Coronary artery (tissue), 2 donors: ENCODE data around the gene SESN2.

Experiments
- DNase-seq: peaks from one replicate; pipeline ENCODE4 v3.0.0-alpha.2; 2017; ENCODE audit warnings: low spot score
- H3K27ac ChIP-seq, 2 donors: fragments of 200-600 bp; sonication (generic); one replicate each; pipeline ENCODE4 v1.5.1; 2016 to 2019
- H3K4me3 ChIP-seq: fragments of 200-600 bp; sonication (generic); 2 replicates; pipeline ENCODE4 v1.5.1; 2016; ENCODE audit warnings: mild to moderate bottlenecking, moderate library complexity
- TF ChIP-seq, protein P1 (sequence below): fragments of 200-600 bp; sonication (generic); IDR thresholded peaks from one replicate; pipeline ENCODE4 v1.5.1; 2019; ENCODE audit warnings: antibody characterized with exemption

Gene SESN2

DNA sequence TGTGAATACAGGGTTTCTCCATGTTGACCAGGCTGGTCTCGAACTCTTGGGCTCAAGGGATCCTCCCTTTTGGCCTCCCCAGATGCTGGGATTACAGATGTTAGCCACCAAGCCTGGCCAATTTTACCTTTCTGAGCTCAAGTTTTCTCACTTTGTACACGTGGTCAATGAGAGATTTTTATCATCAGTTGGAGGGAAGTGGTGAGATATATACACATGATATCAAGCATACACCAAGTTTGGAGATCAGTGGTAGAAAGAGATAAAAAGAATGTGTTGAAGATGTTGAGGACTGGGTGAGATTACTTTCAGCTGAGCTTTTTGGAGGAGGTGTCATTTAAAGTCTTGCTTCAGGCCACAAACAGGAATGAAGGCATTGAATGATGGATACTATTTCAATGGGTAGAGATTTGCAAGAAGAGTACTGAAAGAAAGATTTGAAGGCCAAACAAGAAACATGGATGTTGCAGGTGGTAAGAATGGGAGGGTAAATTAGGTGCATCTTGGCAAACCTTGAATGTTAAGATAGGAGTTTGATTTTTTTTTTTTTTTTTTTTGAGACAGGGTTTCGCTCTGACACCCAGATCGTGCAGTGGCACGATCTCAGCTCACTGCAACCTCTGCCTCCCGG lies 3.0 kb upstream of the SESN2 start:
- H3K4me3 ChIP-seq, result no peak overlapping the region
- DNase-seq, result no peak

DNA sequence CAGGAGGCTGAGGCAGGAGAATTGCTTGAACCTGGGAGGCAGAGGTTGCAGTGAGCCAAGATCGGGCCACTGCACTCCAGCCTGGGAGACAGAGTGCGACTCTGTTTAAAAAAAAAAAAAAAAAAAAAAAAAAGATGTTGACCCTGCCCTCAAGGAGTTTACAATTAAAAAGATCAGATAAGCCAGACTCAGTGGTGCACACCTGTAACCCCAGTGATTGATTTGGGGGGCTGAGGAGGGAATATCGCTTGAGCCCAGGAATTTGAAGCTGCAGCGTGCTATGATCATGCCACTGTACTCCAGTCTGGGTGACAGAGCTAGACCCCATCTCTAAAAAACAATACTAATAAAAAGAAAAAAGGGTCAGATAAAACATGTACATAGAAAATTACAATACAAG lies 1.6 kb upstream of the SESN2 start:
- Histone ChIP-seq H3K4me3 (no peak overlapping the region), H3K27ac (no peak overlapping the region)
- DNase-seq, result no peak
- TF ChIP-seq, protein P1, sequence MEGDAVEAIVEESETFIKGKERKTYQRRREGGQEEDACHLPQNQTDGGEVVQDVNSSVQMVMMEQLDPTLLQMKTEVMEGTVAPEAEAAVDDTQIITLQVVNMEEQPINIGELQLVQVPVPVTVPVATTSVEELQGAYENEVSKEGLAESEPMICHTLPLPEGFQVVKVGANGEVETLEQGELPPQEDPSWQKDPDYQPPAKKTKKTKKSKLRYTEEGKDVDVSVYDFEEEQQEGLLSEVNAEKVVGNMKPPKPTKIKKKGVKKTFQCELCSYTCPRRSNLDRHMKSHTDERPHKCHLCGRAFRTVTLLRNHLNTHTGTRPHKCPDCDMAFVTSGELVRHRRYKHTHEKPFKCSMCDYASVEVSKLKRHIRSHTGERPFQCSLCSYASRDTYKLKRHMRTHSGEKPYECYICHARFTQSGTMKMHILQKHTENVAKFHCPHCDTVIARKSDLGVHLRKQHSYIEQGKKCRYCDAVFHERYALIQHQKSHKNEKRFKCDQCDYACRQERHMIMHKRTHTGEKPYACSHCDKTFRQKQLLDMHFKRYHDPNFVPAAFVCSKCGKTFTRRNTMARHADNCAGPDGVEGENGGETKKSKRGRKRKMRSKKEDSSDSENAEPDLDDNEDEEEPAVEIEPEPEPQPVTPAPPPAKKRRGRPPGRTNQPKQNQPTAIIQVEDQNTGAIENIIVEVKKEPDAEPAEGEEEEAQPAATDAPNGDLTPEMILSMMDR, result no peak

More for the DNA sequence above, 3.0 kb upstream of the SESN2 start:
- TF ChIP-seq, protein P1, result no peak
- H3K27ac ChIP-seq, result no peak overlapping the region

DNA sequence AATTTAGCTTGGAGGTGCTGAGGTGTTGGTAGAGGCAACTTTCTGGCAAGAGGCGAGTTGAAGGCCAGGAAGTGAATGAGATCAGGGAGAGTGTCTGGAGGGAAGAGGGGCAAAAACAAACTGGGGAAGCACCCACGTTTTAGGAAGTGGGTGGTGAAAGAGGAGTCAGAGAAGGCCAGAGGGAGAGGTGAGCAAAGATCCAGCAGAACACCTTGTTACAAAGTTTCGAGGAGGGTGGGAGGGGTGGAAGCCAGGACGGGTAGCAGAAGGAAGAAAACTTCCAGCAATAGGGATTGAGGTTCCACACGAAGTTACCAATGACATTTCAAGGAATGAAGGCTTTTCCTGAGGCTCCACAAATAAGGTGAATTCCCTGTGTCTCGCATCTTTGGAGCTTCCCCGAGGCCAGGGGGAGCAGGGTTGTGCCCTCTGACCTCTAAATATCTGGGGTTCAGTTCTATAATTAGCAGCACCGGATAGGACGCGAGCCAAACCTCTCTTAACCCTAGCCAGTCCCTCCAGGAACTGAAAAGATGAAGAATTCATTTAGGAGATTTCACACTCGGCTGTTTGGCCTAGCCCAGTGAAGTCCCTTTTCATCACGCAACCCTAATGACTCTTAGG lies 578 bp upstream of the SESN2 start:
- Histone ChIP-seq H3K4me3 (peak overlapping the region; percentile 99), H3K27ac (peak overlapping the region in 1 of 2 donors; percentile 95)
- TF ChIP-seq, protein P1, result no peak
- no peak for DNase-seq

DNA sequence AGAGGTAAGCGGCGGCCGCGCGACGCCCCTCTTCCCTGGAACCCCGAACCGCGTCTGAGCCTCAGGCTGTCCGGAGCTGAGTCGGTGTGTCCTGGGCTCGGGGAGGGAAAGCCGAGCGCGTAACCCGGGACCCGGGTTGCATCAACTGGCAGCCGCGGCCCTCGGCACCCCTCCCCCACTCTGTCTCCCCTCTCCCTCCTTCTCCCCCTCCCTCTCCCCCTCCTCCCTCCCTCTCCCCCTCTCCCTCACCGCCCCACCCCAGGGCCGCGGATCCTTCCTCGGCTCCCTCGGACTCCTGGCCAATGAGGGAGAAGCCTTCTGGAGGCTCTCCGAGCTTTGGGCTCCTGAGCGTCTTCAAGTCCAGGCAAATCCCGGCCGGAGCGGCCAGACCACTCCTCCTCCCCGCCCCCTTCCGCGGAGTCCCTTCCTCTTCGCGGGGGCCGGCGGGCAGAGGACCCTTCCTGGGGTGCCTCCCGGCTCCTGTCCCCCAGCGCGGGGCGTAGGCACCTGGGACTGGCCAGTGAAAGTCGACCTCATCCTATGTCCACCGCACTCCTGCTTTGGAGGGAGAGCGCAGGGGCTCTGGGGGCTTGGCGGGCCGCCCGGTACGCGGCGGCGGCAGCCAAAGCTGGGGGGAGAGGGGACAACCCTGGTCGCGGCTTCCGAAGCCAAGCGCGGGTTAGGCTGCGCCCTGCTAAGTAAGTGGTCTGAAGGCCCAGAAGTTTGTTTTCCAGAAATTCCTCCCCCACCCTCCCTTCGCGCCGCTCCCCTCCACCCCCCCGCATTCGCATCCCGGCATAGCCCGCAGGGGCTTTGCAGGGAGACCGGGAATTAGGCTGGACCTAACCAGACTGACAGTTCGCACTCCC lies 850 bp downstream of the SESN2 start:
- DNase-seq, result peak; percentile 91
- H3K27ac ChIP-seq, result peak overlapping the region; percentile 91 to 95
- TF ChIP-seq, protein P1, result no peak
- peak overlapping the region; percentile 99 for H3K4me3 ChIP-seq

DNA sequence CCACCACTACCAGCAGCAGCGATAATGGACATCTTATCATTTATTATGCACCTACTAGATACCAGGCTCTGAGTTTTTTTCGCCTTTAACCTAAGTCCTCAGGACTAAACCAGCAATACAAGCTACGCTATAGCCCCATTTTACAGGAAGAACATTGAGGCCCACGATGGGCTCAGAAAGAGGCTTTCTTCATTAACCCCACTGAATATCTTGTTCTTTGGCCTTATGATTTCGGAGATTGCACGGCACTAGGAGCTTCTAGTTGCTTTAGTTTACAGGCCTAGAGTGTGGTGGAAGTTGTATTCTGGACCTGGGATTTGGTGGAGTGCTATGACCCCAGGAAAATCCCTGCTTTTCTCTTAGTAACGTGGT lies 1.5 kb downstream of the SESN2 start:
- H3K4me3 ChIP-seq, result peak overlapping the region; percentile 99
- DNase-seq, result no peak
- peak overlapping the region; percentile 91 to 95 for H3K27ac ChIP-seq
- TF ChIP-seq, protein P1, result no peak

DNA sequence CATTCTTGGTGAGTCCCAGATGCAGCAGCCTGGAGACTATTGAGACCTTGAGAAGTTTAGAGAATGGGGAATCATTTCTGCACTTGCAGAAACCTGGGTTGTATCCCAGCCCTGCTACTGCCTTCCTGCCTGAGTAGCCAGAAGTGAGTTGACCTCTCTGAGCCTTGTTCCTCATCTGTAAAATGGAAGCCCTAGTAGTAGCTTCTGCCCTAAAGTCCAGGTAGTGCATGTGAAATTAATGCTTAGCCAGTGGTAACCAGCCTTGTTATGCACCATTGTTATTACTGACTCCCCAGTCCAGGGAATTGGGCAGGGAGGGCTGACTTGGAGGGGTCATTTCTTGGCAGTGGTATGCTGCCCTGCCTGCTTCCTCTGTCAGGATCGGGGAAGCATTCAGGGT lies 5.6 kb downstream of the SESN2 start:
- no peak overlapping the region for H3K27ac ChIP-seq
- H3K4me3 ChIP-seq, result no peak overlapping the region

More for the DNA sequence above, 5.6 kb downstream of the SESN2 start:
- TF ChIP-seq, protein P1, result no peak
- no peak for DNase-seq
